HG03571 (cell line): Measurements from ENCODE around the gene EMILIN3.

Experiments
- ATAC-seq: cut with Tn5 transposase; IDR thresholded peaks from one replicate; pipeline ENCODE4 v1.9.1; 2021; ENCODE audit not compliant: unreplicated experiment

EMILIN3 gene

DNA sequence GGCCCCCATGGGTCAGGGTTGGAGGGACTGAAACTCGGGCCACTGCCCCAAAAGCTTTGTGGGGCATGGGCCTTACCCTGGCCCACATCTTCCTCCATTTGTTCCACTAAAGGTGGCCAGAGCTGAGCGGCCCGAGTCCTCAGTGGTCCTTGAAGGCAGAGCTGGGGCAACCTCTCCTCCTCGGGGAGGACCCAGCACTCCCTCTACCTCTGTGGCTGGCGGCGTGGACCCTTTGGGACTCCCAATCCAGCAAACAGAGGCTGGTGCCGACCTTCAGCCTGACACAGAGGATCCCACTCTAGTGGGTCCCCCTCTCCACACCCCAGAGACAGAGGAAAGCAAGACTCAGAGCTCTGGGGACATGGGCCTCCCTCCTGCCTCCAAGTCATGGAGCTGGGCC, 16.7 kb downstream of the EMILIN3 start:
- no peak for ATAC-seq

DNA sequence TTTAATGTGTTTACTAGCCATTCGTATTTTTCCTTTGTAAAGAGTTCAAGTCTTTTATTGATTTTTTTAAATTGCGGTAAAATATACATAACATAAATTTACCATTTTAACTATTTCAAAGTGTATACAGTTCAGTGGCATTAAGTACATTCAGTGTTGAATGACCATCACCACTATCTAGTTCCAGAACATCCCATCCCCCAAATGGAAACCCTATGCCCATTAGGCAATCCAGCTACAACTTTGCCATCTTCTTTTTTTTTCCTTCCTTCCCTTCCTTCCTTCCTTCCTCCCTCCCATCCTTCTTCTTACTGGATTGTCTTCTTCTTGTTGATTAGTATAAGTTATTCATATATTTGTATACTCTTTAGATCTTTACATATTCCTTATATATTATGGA, 17.4 kb downstream of the EMILIN3 start:
- ATAC-seq: no peak

DNA sequence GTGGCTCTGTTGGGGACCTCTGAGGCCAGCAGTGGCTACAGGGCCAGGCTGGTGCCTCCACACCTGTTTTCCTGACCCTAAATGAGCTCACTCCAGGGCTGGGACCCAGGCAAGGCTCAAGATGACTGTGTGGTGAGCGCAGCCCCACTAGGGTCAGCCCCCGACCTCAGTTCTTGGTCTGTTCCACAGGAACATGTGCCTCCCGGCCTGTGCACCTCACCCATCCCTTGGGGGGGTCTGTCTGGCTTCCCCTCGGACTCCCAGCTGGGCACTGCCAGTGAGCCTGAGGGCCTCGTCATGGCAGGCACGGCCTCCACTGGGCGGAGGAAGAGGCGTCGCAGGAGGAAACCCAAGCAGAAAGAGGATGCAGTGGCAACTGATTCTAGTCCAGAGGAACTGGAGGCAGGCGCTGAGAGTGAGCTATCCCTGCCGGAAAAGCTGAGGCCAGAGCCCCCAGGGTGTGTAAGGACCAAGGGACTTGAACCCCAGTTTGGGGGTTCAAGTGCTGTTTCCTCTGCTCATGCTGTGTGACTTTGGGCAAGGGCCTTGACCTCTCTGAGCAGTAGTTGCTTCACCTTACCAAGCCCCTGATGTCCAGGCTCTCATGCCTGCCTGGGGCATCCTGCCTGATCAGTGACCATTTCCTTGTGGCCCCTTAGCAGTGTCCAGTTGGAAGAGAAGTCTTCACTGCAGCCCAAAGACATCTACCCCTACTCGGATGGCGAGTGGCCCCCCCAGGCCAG, 18.0 kb downstream of the EMILIN3 start:
- no peak for ATAC-seq

DNA sequence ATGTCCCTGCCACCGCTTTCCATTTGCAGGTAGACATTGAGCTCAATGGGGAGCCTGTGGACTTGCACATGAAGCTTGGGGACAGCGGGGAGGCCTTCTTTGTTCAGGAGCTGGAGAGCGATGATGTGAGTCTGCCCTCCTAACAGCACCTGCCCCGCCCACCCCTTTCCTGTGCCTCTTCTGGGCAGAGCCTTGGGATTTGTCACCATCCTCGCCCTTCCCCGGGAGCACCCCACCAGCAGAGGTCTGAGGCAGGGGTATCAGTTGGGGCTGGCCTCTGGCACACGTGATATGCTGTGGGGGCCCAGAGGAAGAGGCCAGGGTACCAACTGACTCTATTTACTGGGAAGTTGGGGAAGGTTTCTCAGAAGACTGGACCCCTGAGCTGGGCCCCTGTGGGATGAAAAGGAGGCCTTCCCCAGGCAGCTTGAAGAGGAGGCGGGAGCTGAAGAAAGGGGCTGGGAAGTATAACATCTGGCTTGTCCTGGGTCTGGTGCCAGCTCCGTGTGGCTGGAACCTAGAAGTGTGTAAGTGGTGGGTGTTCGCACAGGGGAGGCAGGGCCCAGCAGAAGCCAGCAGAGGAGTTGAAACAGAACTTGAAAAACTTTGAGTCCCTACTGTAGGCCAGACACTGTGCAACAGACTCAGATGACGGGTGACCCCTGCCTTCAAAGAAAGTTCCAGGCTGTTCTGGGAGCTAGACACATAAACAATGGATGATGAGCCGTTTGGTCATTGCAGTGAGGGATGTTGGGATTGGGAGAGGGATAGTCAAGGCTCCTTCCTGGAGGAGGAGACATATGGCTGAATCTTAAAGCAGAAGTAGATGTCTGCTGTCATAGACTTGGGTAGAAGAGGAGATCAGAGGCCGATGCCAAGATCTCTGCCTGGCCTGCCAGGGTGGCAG, 18.8 kb downstream of the EMILIN3 start:
- ATAC-seq: no peak

DNA sequence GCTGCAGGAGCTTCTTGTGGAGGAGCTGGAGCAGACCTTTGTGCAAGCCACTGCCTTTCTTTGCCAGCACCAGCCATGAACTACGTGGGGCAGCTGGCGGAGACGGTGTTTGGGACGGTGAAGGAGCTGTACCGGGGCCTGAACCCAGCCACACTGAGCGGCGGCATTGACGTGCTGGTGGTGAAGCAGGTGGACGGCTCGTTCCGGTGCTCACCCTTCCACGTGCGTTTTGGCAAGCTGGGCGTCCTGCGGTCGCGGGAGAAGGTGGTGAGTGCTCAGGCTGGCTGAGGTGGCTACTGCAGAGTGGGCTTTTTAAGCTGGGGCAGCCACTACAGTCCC, 20.9 kb downstream of the EMILIN3 start:
- no peak for ATAC-seq

DNA sequence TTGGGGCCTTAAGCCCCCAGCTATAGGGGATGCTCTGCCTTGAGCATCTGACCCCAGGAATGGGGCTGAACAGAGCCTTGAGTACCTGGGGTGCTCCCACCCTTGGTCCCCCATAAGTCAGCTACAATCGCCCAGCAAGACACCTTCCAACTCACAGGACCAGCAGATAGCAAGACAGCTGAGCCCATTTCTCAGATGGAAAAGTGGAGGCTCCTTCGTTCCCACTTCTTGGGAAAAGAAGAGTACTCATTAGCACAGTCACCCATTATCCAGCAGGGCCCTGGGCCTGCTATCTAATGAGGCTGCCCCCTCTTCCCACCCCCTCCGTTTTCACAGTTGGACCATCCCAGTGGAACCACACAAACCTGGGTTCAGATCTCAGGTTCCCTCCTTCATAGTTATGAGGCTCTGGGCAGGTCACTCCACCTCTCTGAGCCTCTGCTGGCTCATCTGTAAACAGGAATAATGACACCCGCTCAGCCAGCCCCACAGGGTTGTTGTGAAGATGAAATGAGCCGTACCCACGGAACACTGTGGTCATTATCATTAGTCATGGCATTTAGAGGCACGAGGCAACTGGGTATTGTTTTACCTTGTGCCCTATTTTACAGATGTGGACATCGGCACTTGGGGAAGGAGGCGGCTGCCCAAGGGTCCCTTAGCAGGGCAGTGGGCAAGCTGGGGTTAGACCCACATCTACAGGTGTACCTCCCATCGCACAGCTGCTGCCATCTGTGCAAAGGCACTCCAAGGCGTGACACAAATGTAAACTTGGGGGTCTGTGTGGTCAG, 21.5 kb downstream of the EMILIN3 start:
- ATAC-seq: no peak

DNA sequence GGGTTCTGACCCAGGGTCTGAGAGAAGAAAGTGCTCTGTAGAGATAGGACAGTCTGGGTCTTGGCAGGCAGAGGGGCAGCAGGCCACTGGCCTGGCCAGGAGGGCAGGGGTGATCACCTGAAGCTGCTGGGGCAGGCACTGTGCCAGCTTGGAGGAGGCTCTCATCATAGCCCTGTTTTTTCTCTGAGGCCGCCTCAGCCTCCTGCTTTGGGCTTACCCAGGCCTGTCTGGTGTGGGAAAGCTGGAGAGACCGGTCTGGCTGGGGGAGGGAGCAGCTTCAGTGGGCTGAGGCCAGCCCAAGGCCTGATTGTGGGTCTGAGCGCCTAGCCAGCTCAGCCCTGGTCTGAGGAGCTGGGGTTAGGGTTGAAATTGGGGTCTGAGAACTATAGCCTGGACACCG, 22.1 kb downstream of the EMILIN3 start:
- no peak for ATAC-seq

DNA sequence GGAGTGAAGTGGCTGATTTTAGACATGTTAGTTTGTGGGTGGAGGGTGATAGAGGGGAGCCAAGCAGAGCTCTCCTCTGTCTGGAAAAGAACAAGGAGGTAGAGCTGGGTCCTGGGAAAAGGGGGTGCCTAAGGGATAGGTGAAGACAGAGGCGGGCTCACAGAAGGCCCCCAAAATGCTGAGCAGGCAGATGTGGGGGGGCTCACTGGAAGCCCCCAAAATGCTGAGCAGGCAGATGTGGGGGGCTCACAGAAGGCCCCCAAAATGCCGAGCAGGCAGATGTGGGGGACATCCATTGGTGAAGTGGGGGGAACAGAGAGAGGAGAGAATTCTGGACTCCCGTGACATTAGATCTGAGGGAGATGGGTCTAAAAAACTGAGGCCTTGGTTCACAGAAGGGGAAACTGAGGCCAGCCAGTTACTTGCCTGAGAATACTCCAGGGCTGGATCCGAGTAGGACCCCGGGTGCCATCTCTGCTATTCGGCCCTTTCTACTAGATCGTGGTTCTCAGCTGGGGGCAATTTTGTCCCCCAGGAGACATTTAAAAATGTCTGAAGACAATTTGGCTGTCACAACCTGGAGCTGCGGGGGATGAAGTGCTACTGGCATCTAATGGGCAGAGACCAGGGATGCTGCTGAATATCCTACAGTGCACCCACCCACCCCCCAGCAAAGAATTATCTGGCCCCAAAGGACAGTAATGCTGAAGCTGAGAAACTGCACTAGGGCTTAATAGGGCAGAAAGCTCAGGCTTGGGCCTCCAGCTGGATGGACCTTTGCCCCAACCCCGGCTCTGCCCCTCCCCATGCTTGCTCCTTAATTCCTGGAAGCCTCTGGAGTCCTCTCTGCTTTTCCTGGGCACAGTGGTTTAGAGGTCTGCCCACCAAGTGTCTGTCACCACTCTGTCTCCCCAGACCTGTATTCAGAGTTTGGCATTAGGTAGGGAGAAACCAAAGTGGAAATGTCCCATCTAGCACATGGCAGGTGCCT, 23.8 kb downstream of the EMILIN3 start:
- ATAC-seq: no peak

DNA sequence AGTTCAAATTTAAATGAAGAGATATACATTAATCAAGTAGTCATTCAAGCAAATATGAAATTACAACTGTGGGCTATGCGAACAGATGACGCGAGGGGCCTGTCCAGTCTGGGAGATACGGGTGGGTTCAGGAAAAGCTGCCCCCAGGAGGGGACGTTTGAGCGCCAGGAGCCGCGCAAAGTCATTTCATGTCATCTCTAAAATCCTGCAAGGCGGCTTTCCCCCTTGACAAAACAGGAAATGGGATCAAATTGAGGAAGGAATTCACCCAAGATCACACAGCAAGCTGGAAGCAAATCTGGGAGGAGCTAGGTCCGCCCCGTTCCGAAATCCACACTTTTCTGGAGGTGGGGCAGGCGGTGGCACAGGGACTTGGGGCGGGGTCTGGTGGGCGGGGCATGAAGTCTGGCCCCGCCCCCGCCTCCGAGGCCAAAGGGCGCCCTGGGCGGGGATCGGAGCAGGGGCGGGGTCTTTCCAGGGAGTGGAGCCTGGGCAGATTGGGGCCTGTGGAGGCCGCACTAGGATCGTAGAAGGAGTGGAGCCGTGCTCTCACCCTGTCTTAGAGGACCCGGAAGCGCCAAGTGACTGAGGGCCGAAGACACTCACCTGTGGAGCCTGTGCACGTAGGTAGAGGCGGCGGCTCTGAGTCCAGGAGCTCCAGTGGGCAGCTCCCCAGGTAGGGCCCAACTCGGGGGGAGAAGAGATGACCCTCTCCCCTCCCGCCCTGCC, 26.1 kb downstream of the EMILIN3 start, which contains the start of gene LPIN3:
Gene LPIN3 (plus strand): TSS at position 495 of the 729 bp plus-strand sequence. CDS start 4,983 bp downstream, outside the sequence.
- ATAC-seq: no peak

DNA sequence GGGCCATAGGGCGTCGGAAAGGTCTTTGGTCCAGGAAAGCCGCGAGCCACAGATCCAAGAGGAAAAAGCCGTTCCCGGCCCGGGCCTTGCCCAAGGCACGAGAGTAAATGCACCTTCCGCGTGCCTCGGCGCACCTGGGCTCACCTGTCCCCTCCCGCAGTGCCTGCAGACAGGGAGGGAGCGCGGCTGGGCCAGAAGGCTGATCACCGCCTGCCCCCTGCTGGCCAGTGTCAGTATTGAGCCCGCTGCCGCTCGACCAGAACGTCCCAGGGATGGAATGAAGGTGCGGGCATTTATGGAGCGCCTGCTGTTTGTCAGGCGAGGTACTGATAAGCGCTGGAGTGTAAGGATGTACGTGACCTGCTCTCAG, 26.7 kb downstream of the EMILIN3 start:
- no peak for ATAC-seq

DNA sequence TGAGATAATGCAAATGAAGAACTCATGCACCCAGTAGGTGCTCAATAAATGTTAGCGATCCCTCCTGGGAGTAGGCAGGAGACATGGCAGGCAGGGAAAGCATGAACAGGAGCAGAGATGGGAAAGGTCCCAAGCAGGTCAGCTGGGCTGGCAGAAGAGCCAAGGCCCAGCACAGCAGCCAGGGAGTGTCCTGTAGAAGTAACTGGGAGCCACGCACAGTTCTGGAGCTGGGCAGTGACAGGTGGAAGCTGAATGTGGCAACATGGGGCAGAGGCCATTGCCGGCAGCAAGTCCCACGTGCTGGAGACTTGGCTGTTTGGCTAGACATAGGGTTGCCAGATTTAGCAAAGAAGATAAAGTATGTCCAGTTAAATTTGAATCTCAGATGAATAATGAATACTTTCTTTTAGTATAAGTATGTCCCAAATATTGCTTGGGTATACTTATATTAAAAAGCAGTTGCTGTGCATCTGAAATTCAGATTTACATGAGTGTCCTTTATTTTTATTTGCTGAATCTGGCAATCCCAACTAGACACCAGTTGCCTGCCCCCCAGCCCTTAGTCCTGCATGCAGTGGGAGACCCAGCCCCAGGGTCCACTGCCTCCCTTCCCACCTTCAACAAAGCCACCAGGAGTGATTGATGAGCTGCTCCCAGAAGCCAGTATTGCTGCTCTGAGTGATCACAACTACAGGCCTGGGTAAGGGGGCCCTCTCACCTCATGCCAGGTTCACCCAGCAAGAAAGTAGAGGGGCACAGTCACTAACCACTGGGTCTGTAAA, 29.7 kb downstream of the EMILIN3 start:
- no peak for ATAC-seq

DNA sequence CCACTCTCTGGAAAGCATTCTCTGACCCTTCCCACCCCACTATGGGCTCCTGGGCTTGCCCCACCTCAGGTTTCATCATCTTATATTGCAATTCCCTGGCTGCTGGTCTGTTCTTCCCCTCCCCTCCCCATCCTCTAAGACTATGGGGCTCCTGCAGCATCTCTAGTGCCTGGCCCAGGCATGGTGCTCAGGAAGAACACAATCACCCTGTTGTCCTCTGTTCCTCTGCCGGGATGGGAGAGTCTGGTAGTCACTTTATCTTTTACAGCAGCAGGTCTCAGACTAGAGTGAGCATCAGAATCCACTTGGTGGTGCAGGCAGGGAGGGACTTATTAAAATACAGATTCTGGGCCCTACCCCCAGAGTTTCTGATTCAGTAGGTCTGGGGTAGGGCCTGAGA, 31.0 kb downstream of the EMILIN3 start:
- no peak for ATAC-seq

DNA sequence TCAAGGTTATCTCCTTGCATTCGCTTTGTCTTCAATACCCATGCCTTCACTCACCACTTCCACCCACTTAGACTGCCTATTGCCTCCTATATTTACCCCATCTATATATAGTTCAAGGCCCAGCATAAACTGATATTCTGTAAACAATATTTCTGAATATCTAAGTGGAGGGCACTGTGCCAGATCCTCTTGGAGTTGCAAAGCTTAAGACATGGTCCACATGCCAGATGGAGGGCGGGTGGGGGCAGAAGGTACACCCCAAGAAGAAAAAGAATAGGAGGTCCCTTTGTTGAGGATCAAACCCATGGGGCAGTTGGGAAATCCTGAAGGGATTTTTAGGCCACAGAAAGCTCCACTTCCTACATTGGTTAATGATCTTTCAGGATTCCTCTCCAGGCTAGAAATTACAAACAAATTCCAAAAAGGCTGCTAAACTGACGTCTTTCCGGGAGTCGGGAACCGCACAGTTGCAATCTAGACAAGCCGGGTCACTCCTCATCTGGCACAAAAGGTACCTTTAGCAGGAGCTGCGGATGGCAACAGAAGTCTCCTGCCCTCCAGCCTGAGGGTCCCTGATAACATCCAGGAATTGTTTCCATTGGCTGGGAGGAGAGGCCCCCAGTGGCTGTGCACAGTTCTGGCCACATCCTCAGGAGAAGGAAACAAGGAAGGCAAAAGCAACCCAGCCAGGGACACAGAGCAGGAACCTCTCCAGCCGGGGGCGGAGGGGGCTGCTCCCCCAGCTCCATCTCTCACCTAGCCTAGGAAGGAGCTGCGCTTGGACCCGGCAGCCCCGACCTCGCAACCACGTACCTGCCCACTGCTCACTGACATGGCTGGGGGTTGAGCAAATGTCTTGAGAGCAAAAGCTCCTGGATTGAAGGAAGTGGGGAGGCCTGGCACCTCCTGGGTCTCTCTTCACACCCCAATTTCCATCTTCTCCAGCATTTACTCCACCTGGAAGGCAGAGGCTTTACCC, 31.9 kb downstream of the EMILIN3 start:
- no peak for ATAC-seq

DNA sequence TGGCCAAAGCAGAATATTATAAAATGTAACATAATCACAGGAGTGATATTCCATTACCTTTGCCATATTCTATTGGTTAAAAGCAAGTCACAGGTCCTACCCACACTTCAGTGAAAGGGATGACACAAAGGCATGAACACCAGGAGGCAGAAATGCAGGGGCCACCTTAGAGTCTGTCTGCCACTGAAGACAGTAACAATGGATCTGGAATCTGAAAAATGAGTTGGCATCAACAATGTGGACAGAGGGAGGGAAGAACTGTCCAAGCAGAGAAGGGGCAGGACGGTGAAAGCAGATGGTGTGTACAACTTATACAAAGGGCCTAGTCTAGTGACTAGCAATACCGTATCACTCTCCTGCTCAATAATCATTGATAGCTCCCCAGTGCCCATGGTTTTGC, 32.6 kb downstream of the EMILIN3 start:
- ATAC-seq: no peak

DNA sequence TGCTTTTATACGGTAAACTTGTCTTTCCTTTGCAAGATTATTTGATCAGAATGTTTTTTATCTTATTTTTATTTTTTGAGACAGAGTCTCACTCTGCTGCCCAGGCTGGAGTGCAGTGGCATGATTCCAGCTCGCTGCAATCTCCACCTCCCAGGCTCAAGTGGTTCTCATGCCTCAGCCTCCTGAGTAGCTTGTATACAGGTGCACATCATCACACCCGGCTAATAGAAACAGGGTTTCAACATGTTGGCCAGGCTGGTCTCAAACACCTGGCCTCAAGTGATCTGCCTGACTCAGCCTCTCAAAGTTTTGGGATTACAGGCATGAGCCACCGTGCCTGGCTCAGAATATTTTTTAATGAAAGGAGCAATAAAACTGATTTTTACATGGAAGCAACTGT, 34.9 kb downstream of the EMILIN3 start:
- ATAC-seq: no peak

DNA sequence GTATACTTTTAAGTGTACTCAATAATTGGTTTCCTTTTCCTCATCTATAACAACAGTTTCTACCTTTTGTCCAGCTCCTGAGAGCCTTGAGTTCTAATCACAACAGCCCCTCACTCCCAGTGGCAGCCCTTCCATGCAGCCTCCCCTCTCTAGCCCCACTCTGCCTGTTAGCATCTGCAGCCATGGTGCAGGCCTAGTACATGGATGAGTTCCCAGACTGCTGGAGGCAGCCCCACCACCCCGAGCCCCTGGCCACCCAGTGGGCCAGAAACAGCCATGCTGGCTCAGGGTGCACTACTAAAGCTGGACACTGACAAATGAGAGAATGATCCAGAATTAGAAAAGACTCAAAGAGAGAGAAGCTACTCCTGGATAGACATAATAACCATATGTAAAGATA, 35.7 kb downstream of the EMILIN3 start:
- no peak for ATAC-seq

DNA sequence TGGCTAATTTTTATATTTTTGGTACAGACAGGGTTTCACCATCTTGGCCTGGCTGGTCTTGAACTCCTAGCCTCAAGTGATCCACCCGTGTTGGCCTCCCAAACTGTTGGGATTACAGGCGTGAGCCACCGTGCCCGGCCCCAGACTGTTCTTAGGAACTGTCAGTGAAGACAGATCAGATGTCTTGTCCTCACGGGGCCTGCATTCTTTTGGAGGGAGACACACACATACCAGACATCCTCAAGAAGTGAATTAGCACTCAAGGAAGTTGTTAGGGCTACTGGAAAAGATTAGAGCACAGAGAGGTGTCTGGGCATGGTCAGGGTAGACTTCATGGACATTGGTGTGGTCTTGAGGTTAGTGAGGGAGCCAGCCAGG, 36.3 kb downstream of the EMILIN3 start:
- no peak for ATAC-seq
